ENCODE results near the gene DENND4A. TPM values are rescaled to one million over a fixed set of nuclear protein-coding genes. Genes with fewer than 3 reads are reported as not detected.

Gene DENND4A
- total and polyA plus RNA-seq, 8 donors = 20.6 to 26.3 (median 23.7) TPM

DNA sequence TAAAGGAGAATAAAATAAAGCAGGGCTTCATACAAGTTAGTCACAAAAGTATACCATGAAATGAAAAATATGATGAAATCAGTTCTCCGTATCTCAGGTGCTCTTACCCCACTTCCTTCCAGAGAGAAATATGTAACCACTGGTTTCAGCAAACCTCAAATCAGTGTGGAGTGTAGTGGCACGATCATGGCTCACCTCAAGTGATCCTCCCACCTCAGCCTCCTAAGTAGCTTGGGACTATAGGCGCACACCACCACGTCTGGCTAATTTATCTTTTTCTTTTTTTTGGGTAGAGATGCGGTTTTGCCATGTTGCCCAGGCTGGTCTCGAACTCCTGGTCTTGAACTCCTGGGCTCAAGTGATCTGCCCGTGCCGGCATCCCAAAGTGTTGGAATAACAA lies 24.2 kb downstream of the DENND4A start:
- ATAC-seq = no peak
- H3K27me3 ChIP-seq = no peaks in the 10 kb centered on the region
- H3K4me3 ChIP-seq = no peak overlapping the region
- H3K27ac ChIP-seq = no peak overlapping the region
- intact Hi-C loops (cut with DNase I) = no loop called here
- no peak for DNase-seq
- H3K9me3 ChIP-seq = no peaks in the 10 kb centered on the region
- peaks cover 0 to 47% of the 10 kb centered on the region in 2 donors for H3K4me1 ChIP-seq
- TF ChIP-seq, protein P1, sequence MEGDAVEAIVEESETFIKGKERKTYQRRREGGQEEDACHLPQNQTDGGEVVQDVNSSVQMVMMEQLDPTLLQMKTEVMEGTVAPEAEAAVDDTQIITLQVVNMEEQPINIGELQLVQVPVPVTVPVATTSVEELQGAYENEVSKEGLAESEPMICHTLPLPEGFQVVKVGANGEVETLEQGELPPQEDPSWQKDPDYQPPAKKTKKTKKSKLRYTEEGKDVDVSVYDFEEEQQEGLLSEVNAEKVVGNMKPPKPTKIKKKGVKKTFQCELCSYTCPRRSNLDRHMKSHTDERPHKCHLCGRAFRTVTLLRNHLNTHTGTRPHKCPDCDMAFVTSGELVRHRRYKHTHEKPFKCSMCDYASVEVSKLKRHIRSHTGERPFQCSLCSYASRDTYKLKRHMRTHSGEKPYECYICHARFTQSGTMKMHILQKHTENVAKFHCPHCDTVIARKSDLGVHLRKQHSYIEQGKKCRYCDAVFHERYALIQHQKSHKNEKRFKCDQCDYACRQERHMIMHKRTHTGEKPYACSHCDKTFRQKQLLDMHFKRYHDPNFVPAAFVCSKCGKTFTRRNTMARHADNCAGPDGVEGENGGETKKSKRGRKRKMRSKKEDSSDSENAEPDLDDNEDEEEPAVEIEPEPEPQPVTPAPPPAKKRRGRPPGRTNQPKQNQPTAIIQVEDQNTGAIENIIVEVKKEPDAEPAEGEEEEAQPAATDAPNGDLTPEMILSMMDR (IDR thresholded peaks at IDR 0.05) = no peak
- no peaks in the 10 kb centered on the region for H3K36me3 ChIP-seq

DNA sequence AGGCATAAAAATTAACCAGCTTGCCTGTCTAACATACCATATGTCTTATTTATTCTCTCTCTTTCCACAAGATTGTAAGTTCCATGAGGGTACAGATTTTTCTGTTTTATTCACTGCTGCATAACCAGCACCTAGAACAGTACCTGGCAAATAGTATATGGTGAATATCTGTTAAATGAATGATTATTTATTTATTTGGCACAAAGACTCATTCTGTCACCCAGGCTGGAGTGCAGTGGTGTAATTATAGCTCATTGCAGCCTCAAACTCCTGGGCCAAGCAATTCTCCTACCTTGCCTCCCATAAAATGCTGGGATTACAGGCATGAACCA lies 24.9 kb downstream of the DENND4A start:
- TF ChIP-seq, protein P1 (IDR thresholded peaks at IDR 0.05) = no peak
- Histone ChIP-seq H3K36me3 (no peaks in the 10 kb centered on the region), H3K27ac (no peak overlapping the region), H3K4me3 (no peak overlapping the region), H3K9me3 (no peaks in the 10 kb centered on the region), H3K4me1 (peaks cover 0 to 45% of the 10 kb centered on the region in 2 donors), H3K27me3 (no peaks in the 10 kb centered on the region)
- DNase-seq (no peak), ATAC-seq (no peak)
- intact Hi-C loops (cut with DNase I) = no loop called here

DNA sequence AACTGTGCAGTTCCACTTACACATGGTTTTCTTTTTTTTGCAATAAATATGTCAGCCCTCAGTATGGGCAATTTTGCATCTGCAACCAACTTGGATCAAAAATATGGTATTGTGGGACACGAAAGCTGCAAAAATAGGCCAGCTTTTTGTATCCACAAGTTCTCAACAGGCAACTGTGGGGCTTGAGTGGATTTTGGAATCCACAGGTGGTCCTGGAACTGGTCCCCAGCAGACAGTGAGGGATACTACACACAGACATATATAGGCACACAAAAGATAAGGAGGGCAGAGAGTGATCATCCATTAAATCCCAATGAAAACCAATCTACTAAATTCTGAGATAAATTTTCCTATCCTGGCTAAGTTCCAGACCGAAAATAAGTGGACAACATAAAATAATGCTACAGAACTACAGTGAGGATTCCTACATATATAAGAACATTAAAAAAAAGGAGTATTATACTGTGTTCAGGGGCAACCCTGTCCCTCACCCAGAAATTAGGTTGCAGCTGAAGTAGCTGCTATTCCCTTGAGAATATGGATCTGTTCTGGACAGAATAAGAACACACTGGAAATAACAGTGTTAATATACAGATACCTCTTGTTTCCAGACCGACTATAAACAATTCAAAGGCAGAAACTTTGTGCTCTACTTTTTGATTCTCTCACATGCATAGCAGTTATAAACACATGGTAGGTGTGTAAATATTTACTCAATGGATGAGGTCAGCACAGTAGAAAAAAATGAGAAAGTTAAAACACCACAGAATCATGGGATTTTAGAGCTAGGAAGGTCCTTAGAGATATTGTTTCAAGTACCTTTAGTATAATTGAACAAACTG lies 25.4 kb downstream of the DENND4A start:
- no peak overlapping the region for H3K4me3 ChIP-seq
- ATAC-seq (peak; percentile 70), DNase-seq (no peak)
- peaks cover 0 to 41% of the 10 kb centered on the region in 2 donors for H3K4me1 ChIP-seq
- no peak overlapping the region for H3K27ac ChIP-seq
- H3K27me3 ChIP-seq = no peaks in the 10 kb centered on the region
- TF ChIP-seq, protein P1 (IDR thresholded peaks at IDR 0.05) = no peak
- no peaks in the 10 kb centered on the region for H3K36me3 ChIP-seq
- intact Hi-C loops (cut with DNase I) = no loop called here
- H3K9me3 ChIP-seq = no peaks in the 10 kb centered on the region

DNA sequence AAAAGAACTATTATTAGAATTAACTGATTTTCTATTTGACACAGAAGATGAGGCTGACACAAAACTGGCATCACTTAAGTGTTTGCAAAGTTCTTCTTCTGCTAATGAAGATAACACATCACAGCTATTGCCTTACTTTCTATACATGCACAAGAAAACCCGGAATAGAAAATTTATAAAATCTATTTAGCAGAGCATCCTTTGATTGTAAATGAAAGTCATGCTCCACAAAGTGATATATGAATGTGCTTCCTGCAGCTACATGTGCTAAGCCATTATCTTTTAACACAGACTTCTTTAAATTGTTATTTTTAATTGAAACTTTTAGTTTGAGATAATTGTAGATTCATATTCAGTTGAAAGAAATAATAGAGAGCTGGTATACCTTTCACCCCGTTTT lies 27.0 kb downstream of the DENND4A start:
- peaks cover 0 to 37% of the 10 kb centered on the region in 2 donors for H3K4me1 ChIP-seq
- no peaks in the 10 kb centered on the region for H3K9me3 ChIP-seq
- no peaks in the 10 kb centered on the region for H3K36me3 ChIP-seq
- intact Hi-C loops (cut with DNase I) = no loop called here
- no peak overlapping the region for H3K27ac ChIP-seq
- H3K4me3 ChIP-seq = no peak overlapping the region
- ATAC-seq (no peak), DNase-seq (no peak)
- TF ChIP-seq, protein P1 (IDR thresholded peaks at IDR 0.05) = no peak
- H3K27me3 ChIP-seq = no peaks in the 10 kb centered on the region

DNA sequence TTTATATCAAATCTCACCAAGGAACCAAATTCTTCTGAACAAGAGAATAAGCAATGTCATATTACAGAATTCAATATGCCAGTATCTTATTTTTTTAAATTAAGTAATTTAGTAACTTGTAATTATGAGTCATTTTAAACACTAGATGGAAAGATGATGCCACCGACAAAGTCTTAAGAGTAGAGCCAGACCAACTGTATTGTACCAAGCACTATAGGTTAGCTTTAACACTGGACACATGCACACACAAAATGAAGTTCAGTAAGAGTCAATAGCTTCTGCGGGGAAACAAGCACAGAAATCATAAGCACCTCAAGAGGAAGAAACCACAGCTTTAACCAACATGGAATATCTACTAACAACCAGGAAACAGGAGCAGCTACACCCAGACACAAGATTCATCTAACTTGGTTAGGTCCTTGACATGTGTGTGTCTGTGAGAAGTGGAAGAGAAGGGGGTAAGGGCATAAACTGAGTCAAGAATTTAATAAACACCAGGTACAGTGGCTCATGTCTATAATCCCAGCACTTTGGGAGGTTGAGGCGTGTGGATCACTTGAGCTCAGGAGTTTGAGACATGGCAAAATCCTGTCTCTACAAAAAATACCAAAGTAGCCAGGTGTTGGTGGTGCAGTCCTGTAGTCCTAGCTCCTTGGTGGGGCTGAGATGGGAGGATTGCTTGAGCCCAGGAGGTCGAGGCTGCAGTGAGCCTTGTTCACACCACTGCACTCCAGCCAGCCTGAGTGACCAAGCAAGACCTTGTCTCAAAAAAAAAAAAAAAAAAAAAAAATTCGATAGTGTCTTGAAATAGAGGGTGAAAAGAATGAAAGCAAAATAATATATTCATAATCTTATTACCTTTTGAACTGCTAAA lies 28.9 kb downstream of the DENND4A start:
- no peaks in the 10 kb centered on the region for H3K9me3 ChIP-seq
- H3K27me3 ChIP-seq = no peaks in the 10 kb centered on the region
- H3K27ac ChIP-seq = no peak overlapping the region
- DNase-seq = no peak
- no peak overlapping the region for H3K4me3 ChIP-seq
- peaks cover 0 to 25% of the 10 kb centered on the region in 2 donors for H3K4me1 ChIP-seq
- peaks cover 0 to 5% of the 10 kb centered on the region in 2 donors for H3K36me3 ChIP-seq
- intact Hi-C loops (cut with DNase I) = no loop called here
- no peak for ATAC-seq
- TF ChIP-seq, protein P1 (IDR thresholded peaks at IDR 0.05) = no peak

Data from left lung (tissue), 10 donors.